Vagina (tissue), 2 donors: Measurements from ENCODE around the gene NFKBIA. TPM values are rescaled to one million over a fixed set of nuclear protein-coding genes. Genes with fewer than 3 reads are reported as not detected.
A peak's percentile ranks its signal among the peaks of the same experiment; 100 is the strongest.

Experiments
- DNase-seq, 2 donors: peaks; one replicate each; pipeline ENCODE4 v3.0.0-alpha.2; 2017; ENCODE audit errors: extremely low spot score in 2 of 2
- H3K27ac ChIP-seq: fragments of 200-600 bp; sonication (generic); one replicate; pipeline ENCODE4 v1.5.1; 2019
- H3K27me3 ChIP-seq: fragments of 200-600 bp; sonication (generic); one replicate; pipeline ENCODE4 v1.5.1; 2019
- H3K36me3 ChIP-seq, 2 donors: fragments of 200-600 bp; sonication (generic); one replicate each; pipeline ENCODE4 v1.5.1; 2017 to 2019
- H3K4me1 ChIP-seq: fragments of 200-600 bp; sonication (generic); one replicate; pipeline ENCODE4 v1.5.1; 2019
- H3K4me3 ChIP-seq, 2 donors: fragments of 200-600 bp; sonication (generic); 1 replicate in 1 of 2; 2 replicates in 1 of 2; pipeline ENCODE4 v1.5.1; 2016 to 2019
- H3K9me3 ChIP-seq: fragments of 200-600 bp; sonication (generic); one replicate; pipeline ENCODE4 v1.5.1; 2019
- POLR2A ChIP-seq, 2 donors: fragments of 450-650 bp; IDR thresholded peaks; one replicate each; pipeline ENCODE4 v1.6.1; 2017; ENCODE audit warnings: antibody characterized with exemption in 2 of 2, mild to moderate bottlenecking in 2 of 2, moderate library complexity in 2 of 2
- POLR2AphosphoS5 ChIP-seq, 2 donors: sonication (generic); formaldehyde crosslinking; IDR thresholded peaks; one replicate each; pipeline ENCODE4 v1.9.0; 2017; ENCODE audit warnings: antibody characterized with exemption in 2 of 2, mild to moderate bottlenecking in 2 of 2, low read depth in 1 of 2; ENCODE audit not compliant: insufficient read depth in 1 of 2
- intact Hi-C: fragments of 100-400 bp; cut with DNase I; formaldehyde crosslinking; loops from one replicate; pipeline ENCODE4 v1.15.1; 2023
- total RNA-seq: library from RNA; depleted of rRNA; stranded (reverse); fragments of >200 nt; gene quantifications from one replicate; pipeline ENCODE4 v1.2.3, GENCODE V29; 2016
- TF ChIP-seq, protein P1 (sequence below), 3 experiments: fragments of 450-650 bp in 2 of 3; fragments of 200-600 bp in 1 of 3; sonication (generic) in 1 of 3; IDR thresholded peaks; one replicate each; pipeline ENCODE4 v1.5.1; 2017 to 2019; ENCODE audit warnings: antibody characterized with exemption in 3 of 3, mild to moderate bottlenecking in 2 of 3, moderate library complexity in 2 of 3

NFKBIA gene
- total RNA-seq, 1 donor from 2014 or later, result 1,179 TPM

- no peak for DNase-seq
- H3K9me3 ChIP-seq, result no peaks in the 10 kb centered on the region
- H3K27me3 ChIP-seq, result no peaks in the 10 kb centered on the region
- intact Hi-C loops, result no loop called here
- no peak overlapping the region for H3K4me3 ChIP-seq
- no peak overlapping the region for H3K27ac ChIP-seq
- TF ChIP-seq, protein P1, sequence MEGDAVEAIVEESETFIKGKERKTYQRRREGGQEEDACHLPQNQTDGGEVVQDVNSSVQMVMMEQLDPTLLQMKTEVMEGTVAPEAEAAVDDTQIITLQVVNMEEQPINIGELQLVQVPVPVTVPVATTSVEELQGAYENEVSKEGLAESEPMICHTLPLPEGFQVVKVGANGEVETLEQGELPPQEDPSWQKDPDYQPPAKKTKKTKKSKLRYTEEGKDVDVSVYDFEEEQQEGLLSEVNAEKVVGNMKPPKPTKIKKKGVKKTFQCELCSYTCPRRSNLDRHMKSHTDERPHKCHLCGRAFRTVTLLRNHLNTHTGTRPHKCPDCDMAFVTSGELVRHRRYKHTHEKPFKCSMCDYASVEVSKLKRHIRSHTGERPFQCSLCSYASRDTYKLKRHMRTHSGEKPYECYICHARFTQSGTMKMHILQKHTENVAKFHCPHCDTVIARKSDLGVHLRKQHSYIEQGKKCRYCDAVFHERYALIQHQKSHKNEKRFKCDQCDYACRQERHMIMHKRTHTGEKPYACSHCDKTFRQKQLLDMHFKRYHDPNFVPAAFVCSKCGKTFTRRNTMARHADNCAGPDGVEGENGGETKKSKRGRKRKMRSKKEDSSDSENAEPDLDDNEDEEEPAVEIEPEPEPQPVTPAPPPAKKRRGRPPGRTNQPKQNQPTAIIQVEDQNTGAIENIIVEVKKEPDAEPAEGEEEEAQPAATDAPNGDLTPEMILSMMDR (IDR thresholded peaks at IDR 0.05), result no peak
- TF ChIP-seq POLR2AphosphoS5 (IDR thresholded peaks at IDR 0.05; ENCODE audit: insufficient read depth in 1 of 2, low read depth in 1 of 2) (no peak), POLR2A (IDR thresholded peaks at IDR 0.05) (no peak)
- H3K36me3 ChIP-seq, result no peaks in the 10 kb centered on the region
- peaks cover 6% of the 10 kb centered on the region for H3K4me1 ChIP-seq
Measured at GRCh38 chr14:35418093-35418492, 13.5 kb upstream of the NFKBIA start.

DNA sequence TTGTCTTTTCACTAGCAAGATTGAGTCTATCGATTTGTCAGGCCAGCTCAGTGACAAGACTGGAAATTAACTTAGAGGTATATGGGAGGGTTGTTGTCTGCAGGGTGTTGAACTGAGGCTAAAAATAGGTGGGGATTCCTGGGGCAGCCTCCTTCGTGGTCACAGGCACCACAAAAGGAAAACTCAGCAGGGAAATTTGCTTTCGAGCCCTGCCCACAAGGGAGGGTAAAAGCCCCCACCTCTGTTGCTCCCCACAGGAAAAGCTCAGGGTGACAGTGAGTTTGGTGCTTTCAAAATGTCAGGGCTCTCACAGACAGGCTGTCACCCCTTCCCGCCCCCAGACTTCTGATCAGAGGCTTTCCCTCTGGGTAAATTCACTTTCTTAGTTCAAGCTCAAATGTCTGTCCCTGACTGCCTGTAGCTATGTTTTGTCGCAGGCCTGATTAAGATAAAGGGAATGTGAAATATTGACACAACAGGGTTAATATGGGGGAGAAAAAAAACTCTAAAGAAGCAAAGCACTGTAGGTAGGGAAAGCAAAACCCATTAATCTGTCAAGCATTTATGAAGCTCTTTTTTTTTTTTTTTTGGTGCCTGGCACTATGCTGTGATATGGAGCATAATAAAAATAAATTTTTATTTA is 11.7 kb upstream of the NFKBIA start:
- Histone ChIP-seq H3K27ac (no peak overlapping the region), H3K27me3 (no peaks in the 10 kb centered on the region), H3K4me3 (no peak overlapping the region), H3K36me3 (no peaks in the 10 kb centered on the region), H3K4me1 (peaks cover 9% of the 10 kb centered on the region), H3K9me3 (no peaks in the 10 kb centered on the region)
- intact Hi-C loops, result no loop called here
- DNase-seq, result no peak
- TF ChIP-seq POLR2A (IDR thresholded peaks at IDR 0.05) (no peak), POLR2AphosphoS5 (IDR thresholded peaks at IDR 0.05; ENCODE audit: insufficient read depth in 1 of 2, low read depth in 1 of 2) (no peak)
- TF ChIP-seq, protein P1 (IDR thresholded peaks at IDR 0.05), result no peak

GRCh38 chr14:35414365-35414764 is 9.8 kb upstream of the NFKBIA start:
- Histone ChIP-seq H3K27ac (no peak overlapping the region), H3K27me3 (no peaks in the 10 kb centered on the region), H3K9me3 (no peaks in the 10 kb centered on the region), H3K36me3 (no peaks in the 10 kb centered on the region), H3K4me3 (no peak overlapping the region), H3K4me1 (peaks cover 9% of the 10 kb centered on the region)
- no peak for DNase-seq
- intact Hi-C loops, result loop anchor here (5.0 kb wide), 1 partner anchor 272 kb away; no protein-coding TSS in a partner anchor
- TF ChIP-seq, protein P1 (IDR thresholded peaks at IDR 0.05), result no peak
- TF ChIP-seq POLR2AphosphoS5 (IDR thresholded peaks at IDR 0.05; ENCODE audit: insufficient read depth in 1 of 2, low read depth in 1 of 2) (no peak), POLR2A (IDR thresholded peaks at IDR 0.05) (no peak)

DNA sequence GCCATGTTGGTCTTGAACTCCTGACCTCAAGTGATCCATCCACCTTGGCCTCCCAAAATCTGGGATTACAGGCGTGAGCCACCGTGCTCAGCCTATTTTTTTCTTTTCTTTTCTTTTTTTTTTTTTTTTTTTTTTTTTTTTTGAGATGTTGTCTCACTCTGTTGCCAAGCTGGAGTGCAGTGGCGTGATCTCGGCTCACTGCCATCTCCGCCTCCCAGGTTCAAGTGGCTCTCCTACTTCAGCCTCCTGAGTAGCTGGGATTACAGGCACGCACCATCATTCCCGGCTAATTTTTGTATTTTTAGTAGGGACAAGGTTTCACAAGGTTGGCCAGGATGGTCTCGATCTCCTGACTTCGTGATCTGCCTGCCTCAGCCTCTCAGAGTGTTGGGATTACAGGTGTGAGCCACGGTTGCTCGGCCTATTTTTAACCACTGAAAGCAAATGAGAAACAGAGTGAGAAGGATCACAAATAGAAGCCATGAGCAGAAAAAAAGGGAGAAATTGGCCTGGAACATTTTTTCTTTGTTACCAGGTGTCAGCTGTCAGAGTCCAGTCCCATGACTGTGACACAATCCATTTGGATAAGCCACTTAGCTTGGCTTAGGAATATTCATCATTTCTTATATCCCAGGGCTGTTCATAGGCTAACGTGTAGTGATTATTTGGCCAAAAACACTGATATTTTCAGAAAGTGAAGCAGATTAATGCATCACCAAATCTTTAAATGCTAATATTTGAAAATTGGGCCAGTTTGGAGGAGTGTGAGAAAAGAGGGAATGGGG is 7.9 kb upstream of the NFKBIA start:
- no peaks in the 10 kb centered on the region for H3K36me3 ChIP-seq
- H3K27ac ChIP-seq, result peak overlapping the region; percentile 41
- no peak for DNase-seq
- H3K4me3 ChIP-seq, result no peak overlapping the region
- TF ChIP-seq, protein P1 (IDR thresholded peaks at IDR 0.05), result no peak
- intact Hi-C loops, result loop anchor here (5.0 kb wide), 1 partner anchor 270 kb away; no protein-coding TSS in a partner anchor
- no peaks in the 10 kb centered on the region for H3K9me3 ChIP-seq
- H3K27me3 ChIP-seq, result no peaks in the 10 kb centered on the region
- peaks cover 14% of the 10 kb centered on the region for H3K4me1 ChIP-seq

DNA sequence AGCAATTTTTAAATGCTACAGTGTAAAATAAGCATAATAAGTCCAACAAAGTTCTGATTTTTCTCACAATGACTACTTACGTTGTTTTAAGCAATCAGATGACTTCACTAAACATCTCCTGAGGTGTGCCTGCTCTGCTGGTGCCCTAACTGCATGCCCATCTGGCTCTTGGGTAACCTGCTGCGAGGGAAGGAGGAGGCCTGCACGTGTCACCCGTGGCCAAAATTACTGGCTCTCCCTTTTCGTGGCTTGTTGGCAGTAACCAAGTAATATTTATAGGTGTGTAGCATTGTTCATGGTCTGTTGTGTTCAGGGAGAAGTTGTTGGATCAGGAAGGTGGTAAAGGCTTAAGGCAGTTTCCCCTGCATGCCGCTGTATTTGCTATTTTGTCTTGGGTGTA is 6.3 kb upstream of the NFKBIA start:
- no peaks in the 10 kb centered on the region for H3K36me3 ChIP-seq
- no peaks in the 10 kb centered on the region for H3K27me3 ChIP-seq
- no peak overlapping the region for H3K4me3 ChIP-seq
- no peaks in the 10 kb centered on the region for H3K9me3 ChIP-seq
- DNase-seq, result no peak
- TF ChIP-seq, protein P1 (IDR thresholded peaks at IDR 0.05), result no peak
- TF ChIP-seq POLR2A (IDR thresholded peaks at IDR 0.05), result no peak
- no peak for TF ChIP-seq POLR2AphosphoS5 (IDR thresholded peaks at IDR 0.05; ENCODE audit: insufficient read depth in 1 of 2, low read depth in 1 of 2)
- H3K4me1 ChIP-seq, result peaks cover 29% of the 10 kb centered on the region
- intact Hi-C loops, result loop anchor here (5.0 kb wide), 1 partner anchor 269 kb away; no protein-coding TSS in a partner anchor
- H3K27ac ChIP-seq, result no peak overlapping the region
